Lower lobe of right lung (tissue), 2 donors: ENCODE results near the gene GRIK4. TPM values are rescaled to one million over a fixed set of nuclear protein-coding genes. Genes with fewer than 3 reads are reported as not detected.

Experiments used
- ATAC-seq, 2 donors: fragments of 200-7000 bp; cut with Tn5 transposase; one replicate each; pipeline ENCODE4 v1.9.1; 2020 to 2022; ENCODE audit warnings: mild to moderate bottlenecking in 2 of 2, moderate library complexity in 2 of 2
- DNase-seq: peaks from one replicate; pipeline ENCODE4 v3.0.0-alpha.2; 2020
- H3K27ac ChIP-seq: fragments of 200-600 bp; one replicate; pipeline ENCODE4 v1.8.0; 2022
- H3K27me3 ChIP-seq: fragments of 200-600 bp; one replicate; pipeline ENCODE4 v1.8.0; 2022; ENCODE audit warnings: low read depth
- H3K36me3 ChIP-seq: fragments of 200-600 bp; one replicate; pipeline ENCODE4 v1.8.0; 2022; ENCODE audit warnings: mild to moderate bottlenecking
- H3K4me1 ChIP-seq: fragments of 200-600 bp; one replicate; pipeline ENCODE4 v1.8.0; 2022
- H3K4me3 ChIP-seq: fragments of 200-600 bp; one replicate; pipeline ENCODE4 v1.8.0; 2022; ENCODE audit warnings: mild to moderate bottlenecking
- H3K9me3 ChIP-seq: fragments of 200-600 bp; one replicate; pipeline ENCODE4 v1.8.0; 2022
- CTCF ChIP-seq: fragments of 200-600 bp; IDR thresholded peaks from one replicate; pipeline ENCODE4 v1.8.0; 2022; ENCODE audit warnings: antibody characterized with exemption, mild to moderate bottlenecking
- intact Hi-C: fragments of 100-400 bp; cut with DNase I; formaldehyde crosslinking; loops from one replicate; pipeline ENCODE4 v1.11.0; 2022
- total RNA-seq: library from RNA; stranded (reverse); fragmentation: NEBNext Ultra II Directional; extraction: Animal tissue kit (Norgen Biotek cat#: 25700); gene quantifications from one replicate; pipeline ENCODE4 v1.2.1, GENCODE V29; 2021
- donor health status: DM: no; HTN: yes; CAD: no; lungs with severe emphysema.

The GRIK4 gene
- total RNA-seq, 1 donor from 2014 or later: 2.2 TPM

- TF ChIP-seq CTCF: peak; percentile 27
- Histone ChIP-seq H3K4me3 (no peak overlapping the region), H3K4me1 (peaks cover 23% of the 10 kb centered on the region), H3K9me3 (no peaks in the 10 kb centered on the region), H3K27ac (no peak overlapping the region), H3K27me3 (no peaks in the 10 kb centered on the region), H3K36me3 (no peaks in the 10 kb centered on the region)
- intact Hi-C loops: no loop called here
- ATAC-seq (peak; percentile 94 to 95), DNase-seq (no peak)
These were observed 521.0 kb downstream of the GRIK4 start for GRCh38 chr11:121032546-121032945.

GRCh38 chr11:121033635-121034034 lies 522.1 kb downstream of the GRIK4 start:
- intact Hi-C loops: no loop called here
- no peak overlapping the region for H3K27ac ChIP-seq
- no peaks in the 10 kb centered on the region for H3K36me3 ChIP-seq
- TF ChIP-seq CTCF: no peak
- DNase-seq: no peak
- H3K4me1 ChIP-seq: peaks cover 25% of the 10 kb centered on the region
- H3K9me3 ChIP-seq: no peaks in the 10 kb centered on the region
- no peaks in the 10 kb centered on the region for H3K27me3 ChIP-seq
- no peak overlapping the region for H3K4me3 ChIP-seq
- no peak for ATAC-seq

GRCh38 chr11:121035169-121035755 lies 523.7 kb downstream of the GRIK4 start:
- TF ChIP-seq CTCF: no peak
- intact Hi-C loops: no loop called here
- no peak for DNase-seq
- ATAC-seq: no peak
- no peaks in the 10 kb centered on the region for H3K9me3 ChIP-seq
- peaks cover 34% of the 10 kb centered on the region for H3K4me1 ChIP-seq
- no peak overlapping the region for H3K4me3 ChIP-seq
- H3K36me3 ChIP-seq: no peaks in the 10 kb centered on the region
- H3K27me3 ChIP-seq: no peaks in the 10 kb centered on the region
- no peak overlapping the region for H3K27ac ChIP-seq

GRCh38 chr11:121035780-121036179 lies 524.2 kb downstream of the GRIK4 start:
- no peaks in the 10 kb centered on the region for H3K9me3 ChIP-seq
- intact Hi-C loops: no loop called here
- H3K27ac ChIP-seq: no peak overlapping the region
- H3K4me3 ChIP-seq: no peak overlapping the region
- peaks cover 34% of the 10 kb centered on the region for H3K4me1 ChIP-seq
- no peaks in the 10 kb centered on the region for H3K27me3 ChIP-seq
- no peak for ATAC-seq
- no peak for TF ChIP-seq CTCF
- H3K36me3 ChIP-seq: no peaks in the 10 kb centered on the region
- no peak for DNase-seq

GRCh38 chr11:121037016-121037415 lies 525.5 kb downstream of the GRIK4 start:
- Histone ChIP-seq H3K36me3 (no peaks in the 10 kb centered on the region), H3K4me3 (no peak overlapping the region), H3K27me3 (no peaks in the 10 kb centered on the region), H3K4me1 (peaks cover 39% of the 10 kb centered on the region), H3K27ac (no peak overlapping the region), H3K9me3 (no peaks in the 10 kb centered on the region)
- no peak for TF ChIP-seq CTCF
- intact Hi-C loops: no loop called here
- DNase-seq (no peak), ATAC-seq (no peak)

Other genes with a start within 250 kb of the GRIK4 start
- 3.5 TPM for gene TLCD5, start 186.4 kb upstream of the GRIK4 start, total RNA-seq
- 121 TPM for gene ARHGEF12, start 175.3 kb upstream of the GRIK4 start, total RNA-seq